ENCODE measurements around the gene CPVL. TPM values are rescaled to one million over a fixed set of nuclear protein-coding genes. Genes with fewer than 3 reads are reported as not detected.

CPVL gene
- total and polyA plus RNA-seq, 2 of the 8 experiments (the other 6 are each of a cell fraction or from before 2014, with no cell fraction given), result 40.0 to 55.0 TPM

GRCh38 chr7:29132980-29133379 lies 13.4 kb downstream of the CPVL start:
- H2BK15ac ChIP-seq (ENCODE audit: low read length), result no peak overlapping the region
- peaks cover 0 to 2% of the 10 kb centered on the region in 2 experiments for H4K20me1 ChIP-seq (replicated peaks in 1 of 2; ENCODE audit: control insufficient read depth in 1 of 2, insufficient read depth in 2 of 2, low read length in 2 of 2)
- H3K23ac ChIP-seq (ENCODE audit: insufficient read length), result no peak overlapping the region

More at GRCh38 chr7:29132980-29133379, 13.4 kb downstream of the CPVL start:
- Histone ChIP-seq H3K9me3 (ENCODE audit: insufficient read depth in 2 of 2, low read depth in 1 of 2, low read length in 1 of 2) (no peaks in the 10 kb centered on the region), H3K4ac (replicated peaks; ENCODE audit: insufficient read length, low read depth, low read length) (no peak overlapping the region), H3K4me2 (ENCODE audit: insufficient read depth in 1 of 2, low read depth in 2 of 2, low read length in 2 of 2) (no peak overlapping the region), H3K14ac (ENCODE audit: insufficient read length) (no peak overlapping the region), H2BK12ac (ENCODE audit: low read depth, low read length) (no peak overlapping the region), H3K79me2 (ENCODE audit: control insufficient read depth in 1 of 2, insufficient read depth in 2 of 2, low read length in 2 of 2) (no peaks in the 10 kb centered on the region), H2BK120ac (replicated peaks; ENCODE audit: low read depth, low read length) (no peak overlapping the region), H3K4me3 (ENCODE audit: extremely low read depth in 1 of 4, insufficient read depth in 2 of 4, low read depth in 3 of 4, low read length in 4 of 4) (no peak overlapping the region), H4K8ac (ENCODE audit: extremely low read depth, insufficient read depth, low read length) (no peak overlapping the region), H3K18ac (ENCODE audit: extremely low read depth, low read length) (no peak overlapping the region), H3K27me3 (replicated peaks in 1 of 4; ENCODE audit: control insufficient read depth in 3 of 4, extremely low read depth in 1 of 4, insufficient read depth in 3 of 4, low read length in 3 of 4) (no peaks in the 10 kb centered on the region), H2BK5ac (ENCODE audit: low read depth, low read length) (no peak overlapping the region), H3K27ac (ENCODE audit: low read depth, low read length) (no peak overlapping the region), H4K91ac (replicated peaks; ENCODE audit: insufficient read length, low read length) (no peak overlapping the region), H3K36me3 (ENCODE audit: control insufficient read depth in 2 of 4, insufficient read depth in 4 of 4, low read length in 3 of 4) (no peaks in the 10 kb centered on the region), H2AK5ac (ENCODE audit: low read depth, low read length) (no peak overlapping the region), H3K23me2 (ENCODE audit: low read depth, low read length) (no peaks in the 10 kb centered on the region), H3K4me1 (replicated peaks in 1 of 4; ENCODE audit: control insufficient read depth in 3 of 4, insufficient read depth in 4 of 4, low read length in 3 of 4) (no peaks in the 10 kb centered on the region), H3K79me1 (ENCODE audit: low read depth, low read length) (no peaks in the 10 kb centered on the region; the same call in none of the 2 replicates), H4K5ac (ENCODE audit: insufficient read length, low read depth, low read length) (no peak overlapping the region), H2BK20ac (ENCODE audit: low read length) (no peak overlapping the region), H2AFZ (ENCODE audit: low read length) (no peak overlapping the region), H3K56ac (replicated peaks; ENCODE audit: insufficient read length, low read depth, low read length) (no peak overlapping the region), H3K9ac (replicated peaks in 1 of 4; ENCODE audit: extremely low read depth in 1 of 4, low read depth in 3 of 4, low read length in 3 of 4) (no peak overlapping the region)
- TF ChIP-seq MAFK (IDR thresholded peaks at IDR 0.05; ENCODE audit: low read depth, low read length), result peak; percentile 66
- no peak for TF ChIP-seq FOSL1 (IDR thresholded peaks at IDR 0.05; ENCODE audit: insufficient read depth, low read depth, low read length)
- WGBS, 2 experiments (ENCODE audit: extremely low coverage in 1 of 2, insufficient coverage in 1 of 2, insufficient read length in 1 of 2, insufficient replicate concordance in 2 of 2, low coverage in 1 of 2, low lambda C conversion rate in 2 of 2, missing lambda C conversion rate in 1 of 2), result 84% methylated on average over 3 of the region's 3 CpGs; no CpG with 5 or more reads in 1 of the 2 experiments
- POLR2A ChIA-PET (ENCODE audit: partially characterized antibody), result interaction anchor here (0.9 to 1.3 kb wide), 2 partner anchors 10 to 11 kb away, joined by 3 read pairs; no protein-coding TSS in a partner anchor
- CTCF ChIA-PET (ENCODE audit: partially characterized antibody), result interaction anchor here (0.8 to 1.8 kb wide), 4 partner anchors 13 to 275 kb away, joined by 4 to 6 read pairs (median 5); no protein-coding TSS in a partner anchor
- DNase-seq (ENCODE audit: low read depth in 1 of 2, low spot score in 2 of 2) (no peak), FAIRE-seq (no peak)

All from H1 (cell line).